Activated CD4-positive, alpha-beta T cell treated with anti-CD3 and anti-CD28 coated beads for 36 hours (primary cell): Measurements from ENCODE around the gene KIF26B. TPM values are rescaled to one million over a fixed set of nuclear protein-coding genes. Genes with fewer than 3 reads are reported as not detected.

ENCODE experiments used
- ATAC-seq: fragments of 200-7000 bp; cut with Tn5 transposase; one replicate; pipeline ENCODE4 v1.10.0; 2021; ENCODE audit warnings: mild to moderate bottlenecking, moderate library complexity
- CTCF ChIA-PET: fragments of 350-600 bp; sonication (Branson Sonifier 250); formaldehyde crosslinking; loops from one replicate; lab custom pipeline; 2021; ENCODE audit warnings: antibody characterized with exemption; lab: Charles Lee
- POLR2A ChIA-PET: fragments of 350-600 bp; sonication (Branson Sonifier 250); formaldehyde crosslinking; loops from one replicate; lab custom pipeline; 2021; ENCODE audit warnings: antibody characterized with exemption, inconsistent platforms; lab: Charles Lee
- DNase-seq: peaks from one replicate; pipeline ENCODE4 v3.0.0-alpha.2; 2020
- H3K27ac Mint-ChIP-seq: one replicate; pipeline ENCODE4 v1.8.0; 2021; ENCODE audit warnings: mixed read lengths
- H3K27me3 Mint-ChIP-seq: one replicate; pipeline ENCODE4 v1.8.0; 2021; ENCODE audit warnings: mixed read lengths
- H3K36me3 Mint-ChIP-seq: one replicate; pipeline ENCODE4 v1.8.0; 2021; ENCODE audit warnings: low read depth, mixed read lengths
- H3K4me1 Mint-ChIP-seq: one replicate; pipeline ENCODE4 v1.8.0; 2021; ENCODE audit warnings: mixed read lengths
- H3K4me3 Mint-ChIP-seq: one replicate; pipeline ENCODE4 v1.8.0; 2021; ENCODE audit warnings: mild to moderate bottlenecking, moderate library complexity, mixed read lengths
- H3K9me3 Mint-ChIP-seq: one replicate; pipeline ENCODE4 v1.8.0; 2021; ENCODE audit warnings: low read depth, mixed read lengths
- intact Hi-C, 2 experiments: fragments of 100-400 bp; cut with DNase I in 1 of 2; cut with micrococcal nuclease in 1 of 2; formaldehyde crosslinking; loops; one replicate each; pipeline versions ENCODE4 v1.14.2 to v1.15.1; 2022 to 2024; cut with DNase I, micrococcal nuclease
- total RNA-seq, 2 experiments: library from RNA; stranded (reverse); gene quantifications; one replicate each; pipeline ENCODE4 v1.2.3, GENCODE V29; 2021

The KIF26B gene
- total RNA-seq, 2 experiments from 2014 or later, result 0.16 to 0.23 TPM

DNA sequence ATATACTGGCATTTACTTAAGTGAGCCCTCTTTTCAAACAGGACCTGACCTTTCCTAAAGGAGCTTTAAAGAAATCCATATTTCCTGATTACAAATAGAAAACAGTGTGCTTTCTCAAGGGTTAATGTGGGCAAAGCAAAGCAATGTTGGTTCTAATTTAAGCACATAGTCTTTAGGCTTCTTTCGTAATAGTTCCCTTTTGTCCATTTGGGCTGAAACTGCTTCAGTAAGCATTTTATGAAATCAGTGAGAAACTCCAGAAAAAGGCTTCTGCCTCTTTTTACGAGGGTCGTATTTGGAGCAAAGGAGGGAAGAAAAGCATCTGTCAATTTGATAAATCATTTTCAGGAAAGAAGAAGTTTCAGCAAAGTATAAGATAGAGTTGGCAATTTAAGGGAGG, 331.2 kb downstream of the KIF26B start:
- ChIA-PET CTCF (no interaction called here), POLR2A (no interaction called here)
- Mint-ChIP-seq H3K36me3 (no peaks in the 10 kb centered on the region), H3K4me3 (no peak overlapping the region), H3K9me3 (no peaks in the 10 kb centered on the region), H3K27me3 (peaks cover 3% of the 10 kb centered on the region), H3K27ac (no peak overlapping the region), H3K4me1 (no peaks in the 10 kb centered on the region)
- intact Hi-C loops, result no loop called here
- ATAC-seq (no peak), DNase-seq (no peak)

DNA sequence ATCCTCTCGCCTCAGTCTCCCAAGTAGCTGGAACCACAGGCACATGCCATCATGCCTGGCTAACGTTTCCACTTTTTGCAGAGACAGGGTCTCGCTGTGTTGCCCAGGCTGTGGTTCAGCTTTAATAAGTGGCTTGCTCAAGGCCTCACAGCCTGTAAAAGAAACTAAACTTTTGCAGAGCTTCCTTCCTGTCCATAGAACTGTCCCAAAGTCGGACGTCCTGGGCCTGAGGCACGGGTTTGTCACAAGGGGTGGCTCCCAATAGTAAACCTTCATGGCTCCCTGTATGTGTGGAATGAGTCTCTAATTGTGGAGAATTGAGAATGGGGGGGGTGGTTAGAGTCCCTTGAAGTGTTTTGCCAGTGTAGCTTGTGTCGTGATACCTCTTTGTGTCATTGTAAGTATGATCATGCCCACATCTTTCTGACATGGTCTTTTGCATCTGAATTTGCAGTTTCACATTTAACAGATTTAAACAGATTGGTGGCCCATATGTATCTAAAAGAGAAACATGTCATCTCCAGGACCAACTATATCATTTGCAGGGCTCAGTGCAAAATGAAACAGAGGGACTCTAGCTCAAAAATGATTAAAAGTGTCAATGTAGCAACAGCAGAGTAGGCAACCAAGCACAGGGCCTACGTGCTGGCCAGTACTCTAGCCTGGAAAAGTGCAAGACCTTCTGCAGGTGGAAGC, 332.1 kb downstream of the KIF26B start:
- POLR2A ChIA-PET, result no interaction called here
- no peak for DNase-seq
- intact Hi-C loops, result no loop called here
- ATAC-seq, result no peak
- no peak overlapping the region for H3K4me3 Mint-ChIP-seq
- CTCF ChIA-PET, result no interaction called here
- H3K9me3 Mint-ChIP-seq, result no peaks in the 10 kb centered on the region
- no peak overlapping the region for H3K27ac Mint-ChIP-seq
- no peaks in the 10 kb centered on the region for H3K4me1 Mint-ChIP-seq
- peaks cover 3% of the 10 kb centered on the region for H3K27me3 Mint-ChIP-seq
- no peaks in the 10 kb centered on the region for H3K36me3 Mint-ChIP-seq

DNA sequence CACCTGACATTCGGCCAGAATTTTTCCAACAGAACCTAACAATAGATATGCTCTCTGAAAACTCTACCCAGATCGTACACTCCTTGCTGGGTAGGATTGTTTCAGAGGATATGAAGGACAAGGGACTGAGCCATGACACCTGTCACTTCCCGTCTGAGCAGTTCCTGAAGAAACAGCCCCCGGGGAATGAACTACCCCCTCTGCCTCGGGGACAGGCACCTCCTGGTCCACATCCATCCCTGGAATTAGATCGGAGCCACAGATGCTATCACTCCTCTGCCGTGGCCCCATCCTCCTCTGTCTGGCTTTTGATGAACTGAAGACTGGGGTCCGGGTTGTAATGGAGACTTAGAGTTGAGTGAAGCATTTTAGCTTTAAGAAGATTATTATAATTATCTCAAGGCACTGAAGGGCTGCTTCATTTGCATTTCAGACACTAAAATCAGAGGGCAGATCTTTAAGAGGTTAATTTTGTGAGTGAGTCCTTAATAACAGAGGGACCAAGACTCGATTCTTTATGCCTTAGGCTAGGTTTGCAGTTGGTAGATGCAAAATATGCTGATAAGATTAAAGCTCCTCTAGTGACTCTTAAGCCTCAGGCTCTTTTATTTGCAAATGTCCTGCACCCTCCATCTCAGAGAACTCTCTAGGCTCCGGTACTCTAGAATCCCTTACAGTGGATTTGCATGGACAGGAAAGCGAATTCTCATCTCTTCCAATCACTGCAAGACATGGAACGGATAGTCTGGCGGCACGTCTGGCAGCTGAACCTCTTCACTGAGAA, 333.8 kb downstream of the KIF26B start:
- Mint-ChIP-seq H3K27ac (no peak overlapping the region), H3K4me3 (no peak overlapping the region), H3K27me3 (peaks cover 3% of the 10 kb centered on the region), H3K9me3 (no peaks in the 10 kb centered on the region), H3K4me1 (no peaks in the 10 kb centered on the region), H3K36me3 (no peaks in the 10 kb centered on the region)
- ChIA-PET POLR2A (no interaction called here), CTCF (no interaction called here)
- no peak for ATAC-seq
- intact Hi-C loops, result no loop called here
- no peak for DNase-seq

DNA sequence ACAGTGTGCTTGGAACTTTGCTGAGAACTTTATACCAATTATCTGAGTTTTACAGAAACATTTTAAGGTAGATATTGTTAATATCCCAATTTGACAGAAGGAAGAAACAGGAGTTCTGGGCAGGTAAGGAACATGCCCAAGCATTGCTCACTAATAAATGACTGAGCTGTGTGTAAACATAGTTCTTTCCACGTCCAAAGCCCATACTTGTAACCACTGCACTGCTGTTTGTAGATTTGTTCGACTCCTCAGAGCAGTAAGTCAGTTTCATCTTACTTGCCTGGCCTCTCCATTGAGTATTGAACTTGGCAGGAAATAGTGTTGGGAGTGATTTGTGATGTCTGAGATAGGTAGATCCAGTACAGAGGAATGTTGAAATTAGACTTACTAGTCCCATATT, 335.1 kb downstream of the KIF26B start:
- H3K27me3 Mint-ChIP-seq, result peaks cover 3% of the 10 kb centered on the region
- no peaks in the 10 kb centered on the region for H3K36me3 Mint-ChIP-seq
- ATAC-seq, result no peak
- DNase-seq, result no peak
- intact Hi-C loops, result no loop called here
- no peak overlapping the region for H3K27ac Mint-ChIP-seq
- H3K9me3 Mint-ChIP-seq, result no peaks in the 10 kb centered on the region
- CTCF ChIA-PET, result no interaction called here
- no peaks in the 10 kb centered on the region for H3K4me1 Mint-ChIP-seq
- POLR2A ChIA-PET, result no interaction called here
- H3K4me3 Mint-ChIP-seq, result no peak overlapping the region

DNA sequence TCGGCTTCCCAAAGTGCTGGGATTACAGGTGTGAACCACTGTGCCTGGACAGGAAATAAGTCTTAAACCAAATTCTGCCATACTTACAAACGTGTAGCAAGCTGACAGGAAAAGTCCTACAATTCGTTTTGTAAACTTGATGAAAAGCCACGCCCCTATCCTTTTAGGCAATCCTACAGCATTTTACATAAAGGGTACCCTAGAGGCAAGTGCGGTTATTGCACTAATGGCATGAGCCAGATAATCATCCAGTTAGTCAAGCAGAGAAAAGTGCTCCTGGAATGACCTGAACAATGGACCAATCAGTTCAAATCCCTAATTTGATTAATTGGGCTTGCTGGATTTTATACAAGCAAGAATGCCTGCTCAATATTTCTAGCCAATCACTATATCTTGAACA, 338.2 kb downstream of the KIF26B start:
- intact Hi-C loops, result no loop called here
- ATAC-seq (no peak), DNase-seq (no peak)
- H3K9me3 Mint-ChIP-seq, result peaks cover 2% of the 10 kb centered on the region
- POLR2A ChIA-PET, result no interaction called here
- peaks cover 3% of the 10 kb centered on the region for H3K27me3 Mint-ChIP-seq
- CTCF ChIA-PET, result no interaction called here
- no peaks in the 10 kb centered on the region for H3K4me1 Mint-ChIP-seq
- no peak overlapping the region for H3K27ac Mint-ChIP-seq
- no peak overlapping the region for H3K4me3 Mint-ChIP-seq
- no peaks in the 10 kb centered on the region for H3K36me3 Mint-ChIP-seq

DNA sequence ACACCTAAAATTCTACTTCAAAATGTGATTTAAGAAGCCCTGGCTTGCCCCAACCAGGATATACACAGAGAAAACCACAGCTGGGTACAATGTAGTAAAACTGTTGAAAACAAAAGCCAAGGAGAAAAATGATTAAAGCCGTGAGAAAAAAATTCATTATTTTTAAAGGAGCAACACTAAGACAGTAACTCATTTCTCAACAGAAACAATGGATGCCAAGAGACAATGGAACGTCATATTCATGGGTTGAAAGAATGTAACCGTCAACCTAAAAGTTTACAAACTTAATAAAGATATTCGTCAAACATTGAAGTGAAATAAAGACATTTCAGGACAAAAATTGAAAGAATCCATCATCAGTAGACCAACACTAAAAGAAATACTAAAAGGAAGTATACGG, 340.9 kb downstream of the KIF26B start:
- Mint-ChIP-seq H3K36me3 (no peaks in the 10 kb centered on the region), H3K9me3 (peaks cover 2% of the 10 kb centered on the region), H3K4me3 (no peak overlapping the region), H3K27ac (no peak overlapping the region), H3K27me3 (no peaks in the 10 kb centered on the region), H3K4me1 (no peaks in the 10 kb centered on the region)
- ATAC-seq (no peak), DNase-seq (no peak)
- CTCF ChIA-PET, result interaction anchor here (0.6 kb wide), 1 partner anchor 50 kb away, joined by 3 read pairs; no protein-coding TSS in a partner anchor
- POLR2A ChIA-PET, result no interaction called here
- intact Hi-C loops, result no loop called here

DNA sequence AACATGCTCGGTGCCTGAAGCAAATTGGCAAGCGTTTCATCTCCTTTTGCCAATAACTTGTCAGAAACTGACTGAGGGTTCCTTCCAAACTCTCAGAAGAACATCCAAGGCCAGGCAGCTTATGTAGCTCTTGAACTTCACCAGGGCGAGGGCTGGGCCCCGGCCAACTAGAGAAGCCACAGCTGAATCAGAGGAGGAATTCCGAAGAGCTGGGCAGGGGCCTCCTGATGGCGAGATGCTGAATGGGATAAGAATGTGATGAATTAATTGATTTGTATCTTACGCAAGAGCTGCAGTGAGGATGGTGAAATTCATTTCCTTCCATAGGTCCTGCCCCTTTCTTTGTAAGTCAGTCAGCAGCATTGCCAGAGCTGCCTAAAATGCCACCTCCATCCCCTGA, 345.8 kb downstream of the KIF26B start:
- POLR2A ChIA-PET, result no interaction called here
- DNase-seq (no peak), ATAC-seq (no peak)
- Mint-ChIP-seq H3K4me1 (no peaks in the 10 kb centered on the region), H3K27ac (no peak overlapping the region), H3K4me3 (no peak overlapping the region), H3K36me3 (no peaks in the 10 kb centered on the region), H3K27me3 (no peaks in the 10 kb centered on the region), H3K9me3 (no peaks in the 10 kb centered on the region)
- intact Hi-C loops, result no loop called here
- CTCF ChIA-PET, result no interaction called here

DNA sequence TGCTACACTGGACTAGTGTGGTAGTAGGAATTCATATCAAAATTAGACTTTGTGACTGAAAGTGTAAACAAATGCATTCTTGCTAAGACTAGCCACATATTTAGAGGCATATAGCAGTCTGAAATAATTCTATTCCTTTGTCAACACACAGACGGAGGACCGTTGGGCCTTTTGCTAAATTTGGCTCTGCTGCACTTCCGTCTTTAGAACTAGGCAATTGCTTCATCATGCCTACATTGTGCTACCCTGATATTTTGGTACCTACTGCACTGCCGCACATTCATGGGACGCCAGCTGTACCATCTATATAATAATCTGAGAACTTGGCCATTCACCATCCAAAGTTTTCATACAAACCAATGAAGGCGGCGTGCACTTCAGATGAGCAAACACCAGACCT, 346.8 kb downstream of the KIF26B start:
- no peaks in the 10 kb centered on the region for H3K27me3 Mint-ChIP-seq
- no peaks in the 10 kb centered on the region for H3K36me3 Mint-ChIP-seq
- H3K27ac Mint-ChIP-seq, result no peak overlapping the region
- H3K4me1 Mint-ChIP-seq, result no peaks in the 10 kb centered on the region
- intact Hi-C loops, result no loop called here
- H3K9me3 Mint-ChIP-seq, result no peaks in the 10 kb centered on the region
- no peak overlapping the region for H3K4me3 Mint-ChIP-seq
- POLR2A ChIA-PET, result no interaction called here
- no peak for DNase-seq
- CTCF ChIA-PET, result no interaction called here
- no peak for ATAC-seq

DNA sequence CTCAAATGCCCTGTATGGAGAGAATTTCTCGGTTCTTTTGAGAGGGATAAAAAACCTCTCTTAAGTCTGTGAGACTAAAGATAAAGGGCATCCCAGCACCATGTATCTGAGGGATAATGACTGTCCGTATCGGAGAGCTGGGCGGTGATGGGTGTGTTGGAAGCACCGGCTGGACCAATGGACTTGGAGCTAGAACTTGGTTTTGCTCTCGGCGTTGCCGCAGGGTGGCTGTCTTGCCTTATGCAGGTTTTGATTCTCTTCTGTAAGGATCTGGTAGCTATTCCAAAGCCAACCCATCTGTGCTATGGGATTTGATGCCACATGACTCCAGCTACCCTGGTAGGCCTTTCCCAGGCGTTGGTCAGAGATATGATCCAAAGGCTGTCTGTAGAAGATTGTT, 348.8 kb downstream of the KIF26B start:
- H3K9me3 Mint-ChIP-seq, result no peaks in the 10 kb centered on the region
- CTCF ChIA-PET, result no interaction called here
- no peak for DNase-seq

DNA sequence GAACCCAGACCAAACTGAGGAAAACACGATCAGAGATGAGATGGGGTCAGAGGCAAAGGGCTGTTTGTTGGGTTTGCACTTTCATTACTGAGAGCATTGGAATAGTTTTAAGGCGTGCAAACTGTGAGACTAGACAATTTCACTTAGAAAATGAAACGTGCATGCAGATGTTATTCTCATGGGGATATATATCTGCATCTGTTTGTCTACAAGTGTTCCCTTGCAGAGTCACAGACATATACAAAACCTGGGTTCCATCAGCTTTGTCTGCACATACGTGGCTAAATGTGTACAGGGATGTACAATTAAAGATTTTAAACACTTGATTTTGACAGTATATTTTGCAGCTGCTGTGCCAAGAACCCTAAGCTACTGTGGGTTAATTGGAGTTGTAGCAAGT, 355.4 kb downstream of the KIF26B start:
- CTCF ChIA-PET, result interaction anchor here (0.6 kb wide), 1 partner anchor 927 kb away, joined by 3 read pairs; no protein-coding TSS in a partner anchor
- Mint-ChIP-seq H3K9me3 (peaks cover 5% of the 10 kb centered on the region), H3K27ac (no peak overlapping the region), H3K4me1 (no peaks in the 10 kb centered on the region), H3K36me3 (no peaks in the 10 kb centered on the region), H3K27me3 (peaks cover 14% of the 10 kb centered on the region), H3K4me3 (no peak overlapping the region)
- DNase-seq (no peak), ATAC-seq (no peak)
- intact Hi-C loops, result no loop called here
- POLR2A ChIA-PET, result interaction anchor here (0.6 to 0.7 kb wide), 2 partner anchors 34 to 44 kb away, joined by 3 to 5 read pairs; no protein-coding TSS in a partner anchor

More for the DNA sequence above, 348.8 kb downstream of the KIF26B start:
- POLR2A ChIA-PET, result no interaction called here
- Mint-ChIP-seq H3K27ac (no peak overlapping the region), H3K4me3 (no peak overlapping the region), H3K36me3 (no peaks in the 10 kb centered on the region), H3K4me1 (no peaks in the 10 kb centered on the region), H3K27me3 (no peaks in the 10 kb centered on the region)
- no peak for ATAC-seq
- intact Hi-C loops, result no loop called here

DNA sequence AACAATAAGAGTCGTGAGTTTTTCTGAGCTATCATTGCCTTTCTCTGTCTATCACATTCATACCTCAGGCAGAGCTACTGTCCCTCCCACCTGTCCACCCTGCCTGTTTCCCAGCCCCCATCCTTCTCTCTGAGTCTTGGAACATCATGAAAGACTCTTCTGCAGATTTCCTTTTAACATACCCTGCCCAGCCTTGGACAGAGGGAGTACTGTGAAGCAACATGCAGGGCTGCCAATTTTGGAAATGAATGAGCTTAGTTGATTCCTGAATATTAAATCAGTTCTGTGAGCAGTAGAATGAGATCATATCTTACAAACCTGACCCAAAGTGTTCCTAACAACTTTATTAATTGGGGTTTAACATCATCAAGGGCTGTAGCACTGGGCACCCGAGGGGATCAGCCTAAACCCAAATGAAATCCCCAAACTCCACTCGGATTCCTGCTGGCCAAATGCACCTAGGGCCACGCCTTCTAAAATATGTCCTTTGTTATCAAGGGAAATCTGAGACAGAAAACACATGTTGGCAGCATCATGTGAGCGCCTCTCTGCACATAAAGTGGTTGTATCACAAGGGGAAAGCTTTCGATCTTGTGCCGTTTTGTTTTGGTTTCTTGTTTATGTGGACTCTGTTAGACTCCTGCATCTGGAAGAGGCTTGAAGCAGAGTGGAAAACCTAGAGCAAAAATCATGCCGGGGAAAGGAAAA, 357.6 kb downstream of the KIF26B start:
- ChIA-PET POLR2A (no interaction called here), CTCF (interaction anchor here (0.7 to 1.0 kb wide), 2 partner anchors 293 to 458 kb away, joined by 3 read pairs; no protein-coding TSS in a partner anchor)
- ATAC-seq (no peak), DNase-seq (no peak)
- intact Hi-C loops, result no loop called here
- Mint-ChIP-seq H3K4me3 (no peak overlapping the region), H3K27ac (no peak overlapping the region), H3K36me3 (no peaks in the 10 kb centered on the region), H3K9me3 (peaks cover 5% of the 10 kb centered on the region), H3K4me1 (no peaks in the 10 kb centered on the region), H3K27me3 (peaks cover 14% of the 10 kb centered on the region)
